Osteocyte (in vitro differentiated cells): ENCODE results near the gene BBS12. TPM values are rescaled to one million over a fixed set of nuclear protein-coding genes. Genes with fewer than 3 reads are reported as not detected.

Experiments used
- DNase-seq: peaks from one replicate; pipeline ENCODE4 v3.0.0; 2021; ENCODE audit warnings: mixed read lengths; ENCODE audit not compliant: unreplicated experiment; ENCODE audit errors: extremely low spot score
- H3K27ac Mint-ChIP-seq: one replicate; pipeline ENCODE4 v1.8.0; 2021; ENCODE audit warnings: mild to moderate bottlenecking, mixed read lengths; ENCODE audit not compliant: unreplicated experiment
- H3K27me3 Mint-ChIP-seq: one replicate; pipeline ENCODE4 v1.8.0; 2021; ENCODE audit warnings: mixed read lengths; ENCODE audit not compliant: unreplicated experiment
- H3K36me3 Mint-ChIP-seq: one replicate; pipeline ENCODE4 v1.8.0; 2021; ENCODE audit warnings: mixed read lengths; ENCODE audit not compliant: unreplicated experiment
- H3K4me1 Mint-ChIP-seq: one replicate; pipeline ENCODE4 v1.8.0; 2021; ENCODE audit warnings: mixed read lengths; ENCODE audit not compliant: unreplicated experiment
- H3K4me3 Mint-ChIP-seq: one replicate; pipeline ENCODE4 v1.8.0; 2021; ENCODE audit warnings: mild to moderate bottlenecking, moderate library complexity, mixed read lengths; ENCODE audit not compliant: unreplicated experiment
- H3K9me3 Mint-ChIP-seq: one replicate; pipeline ENCODE4 v1.8.0; 2021; ENCODE audit warnings: mixed read lengths; ENCODE audit not compliant: unreplicated experiment
- total RNA-seq: library from RNA; stranded (reverse); gene quantifications from 2 replicates; pipeline ENCODE4 v1.2.1, GENCODE V29; 2021
- TF ChIP-seq, protein P1 (sequence below): fragments of 200-600 bp; sonication (generic); IDR thresholded peaks from 2 replicates; pipeline ENCODE4 v1.5.0; 2021; ENCODE audit warnings: antibody characterized with exemption, mild to moderate bottlenecking, moderate library complexity

The BBS12 gene
- total RNA-seq, 1 donor from 2014 or later: 3.3 TPM

DNA sequence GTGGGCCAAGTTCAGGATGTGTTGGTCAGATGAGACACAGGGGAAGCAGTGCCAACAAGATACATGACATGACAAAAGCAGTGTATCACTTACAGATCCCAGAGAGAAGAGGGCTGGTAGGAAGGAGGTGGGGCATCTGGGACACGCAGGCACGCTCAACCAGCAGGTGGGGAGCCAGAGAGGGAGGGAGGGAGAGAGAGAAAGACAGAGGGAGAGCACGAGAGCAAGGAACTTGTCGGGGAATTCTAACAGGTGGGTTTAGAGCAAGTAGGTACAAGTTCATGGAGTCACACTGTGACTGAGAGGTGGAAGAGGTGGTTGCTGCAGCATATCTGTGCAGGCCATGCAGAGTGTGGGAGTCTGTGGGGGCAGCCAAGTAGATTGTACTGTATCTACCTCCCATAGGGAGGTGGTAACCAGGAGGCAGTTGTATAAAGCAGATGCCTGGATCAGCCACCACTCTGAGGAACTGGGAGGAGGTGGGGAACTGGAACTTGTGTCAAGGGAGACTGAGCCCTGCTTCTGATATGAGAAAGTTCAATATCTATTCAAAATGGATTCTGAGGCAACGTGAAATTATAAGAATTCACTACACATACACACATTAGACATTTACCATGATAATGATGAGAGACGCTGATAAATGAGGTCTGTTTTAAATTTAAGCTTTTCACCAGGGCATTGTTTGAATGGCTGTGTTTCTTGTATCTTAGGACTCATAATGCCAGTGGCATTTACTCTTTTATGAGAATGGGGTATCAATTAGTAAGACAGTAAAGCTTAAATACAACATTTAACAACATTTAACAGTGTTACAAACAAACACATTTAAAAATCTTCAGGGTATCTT, 43.7 kb downstream of the BBS12 start:
- no peaks in the 10 kb centered on the region for H3K9me3 Mint-ChIP-seq
- no peak for DNase-seq
- no peaks in the 10 kb centered on the region for H3K27me3 Mint-ChIP-seq
- peaks cover 36% of the 10 kb centered on the region for H3K4me1 Mint-ChIP-seq
- peak overlapping the region; percentile 59 for H3K27ac Mint-ChIP-seq
- no peak overlapping the region for H3K4me3 Mint-ChIP-seq
- TF ChIP-seq, protein P1, sequence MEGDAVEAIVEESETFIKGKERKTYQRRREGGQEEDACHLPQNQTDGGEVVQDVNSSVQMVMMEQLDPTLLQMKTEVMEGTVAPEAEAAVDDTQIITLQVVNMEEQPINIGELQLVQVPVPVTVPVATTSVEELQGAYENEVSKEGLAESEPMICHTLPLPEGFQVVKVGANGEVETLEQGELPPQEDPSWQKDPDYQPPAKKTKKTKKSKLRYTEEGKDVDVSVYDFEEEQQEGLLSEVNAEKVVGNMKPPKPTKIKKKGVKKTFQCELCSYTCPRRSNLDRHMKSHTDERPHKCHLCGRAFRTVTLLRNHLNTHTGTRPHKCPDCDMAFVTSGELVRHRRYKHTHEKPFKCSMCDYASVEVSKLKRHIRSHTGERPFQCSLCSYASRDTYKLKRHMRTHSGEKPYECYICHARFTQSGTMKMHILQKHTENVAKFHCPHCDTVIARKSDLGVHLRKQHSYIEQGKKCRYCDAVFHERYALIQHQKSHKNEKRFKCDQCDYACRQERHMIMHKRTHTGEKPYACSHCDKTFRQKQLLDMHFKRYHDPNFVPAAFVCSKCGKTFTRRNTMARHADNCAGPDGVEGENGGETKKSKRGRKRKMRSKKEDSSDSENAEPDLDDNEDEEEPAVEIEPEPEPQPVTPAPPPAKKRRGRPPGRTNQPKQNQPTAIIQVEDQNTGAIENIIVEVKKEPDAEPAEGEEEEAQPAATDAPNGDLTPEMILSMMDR: no peak
- no peaks in the 10 kb centered on the region for H3K36me3 Mint-ChIP-seq

DNA sequence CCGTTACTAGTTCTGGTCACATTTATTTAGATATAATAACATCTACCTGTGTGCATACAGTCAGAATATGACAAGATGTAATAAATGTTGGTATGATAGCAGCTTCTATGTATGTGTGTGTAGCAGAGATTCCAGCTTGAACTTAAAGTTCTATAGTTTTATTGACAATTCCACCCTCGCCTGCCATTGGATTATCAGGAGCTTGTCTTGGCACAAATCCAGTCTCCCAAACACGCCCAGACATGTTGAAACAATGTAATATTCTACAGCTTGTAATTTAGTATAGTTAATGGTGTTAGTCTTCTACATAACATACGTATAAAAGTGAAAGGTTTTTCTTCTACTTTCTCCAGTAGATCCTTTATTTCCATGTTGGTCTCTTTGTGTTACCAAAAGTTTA, 44.4 kb downstream of the BBS12 start:
- Mint-ChIP-seq H3K27me3 (no peaks in the 10 kb centered on the region), H3K27ac (peak overlapping the region; percentile 59), H3K4me1 (peaks cover 43% of the 10 kb centered on the region), H3K9me3 (no peaks in the 10 kb centered on the region), H3K36me3 (no peaks in the 10 kb centered on the region), H3K4me3 (no peak overlapping the region)
- TF ChIP-seq, protein P1: no peak
- DNase-seq: no peak

DNA sequence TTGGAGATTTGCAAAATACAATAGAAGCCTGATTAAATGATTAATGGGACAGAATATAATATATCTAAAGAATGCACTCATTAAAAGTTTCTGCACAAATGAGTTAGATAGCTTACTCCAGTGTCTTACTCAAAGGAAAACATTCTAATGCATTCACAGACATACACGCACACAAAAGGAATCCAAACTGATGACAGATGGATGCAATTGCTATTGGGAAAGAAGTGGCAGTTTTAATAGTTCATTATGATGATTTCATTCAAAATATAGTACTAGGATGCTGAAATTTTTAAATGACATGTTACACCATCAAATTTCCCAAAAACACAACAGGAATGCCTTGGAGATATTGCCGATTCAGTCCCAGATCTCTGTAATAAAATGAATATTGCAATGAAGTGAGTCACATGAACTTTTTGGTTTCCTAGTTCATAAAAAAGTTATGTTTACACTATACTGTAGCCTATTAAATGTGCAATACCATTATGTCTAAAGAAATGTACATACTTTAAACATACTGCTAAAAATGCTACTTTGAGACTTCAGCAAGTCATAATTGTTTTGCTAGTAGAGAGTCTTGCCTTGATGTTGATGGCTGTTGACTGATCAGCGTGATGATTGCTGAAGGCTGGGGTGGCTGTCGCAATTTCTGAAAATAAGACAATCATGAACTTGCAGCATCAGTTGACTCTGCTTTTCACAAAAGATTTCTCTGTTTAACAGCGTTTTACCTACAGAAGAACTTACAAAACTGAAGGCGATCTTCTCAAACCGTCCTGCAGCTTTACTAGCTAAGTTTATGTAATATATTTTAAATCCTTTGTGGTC, 45.6 kb downstream of the BBS12 start:
- Mint-ChIP-seq H3K9me3 (no peaks in the 10 kb centered on the region), H3K4me3 (no peak overlapping the region), H3K4me1 (peaks cover 51% of the 10 kb centered on the region), H3K27me3 (no peaks in the 10 kb centered on the region), H3K36me3 (no peaks in the 10 kb centered on the region), H3K27ac (peak overlapping the region; percentile 70)
- TF ChIP-seq, protein P1: no peak
- no peak for DNase-seq

DNA sequence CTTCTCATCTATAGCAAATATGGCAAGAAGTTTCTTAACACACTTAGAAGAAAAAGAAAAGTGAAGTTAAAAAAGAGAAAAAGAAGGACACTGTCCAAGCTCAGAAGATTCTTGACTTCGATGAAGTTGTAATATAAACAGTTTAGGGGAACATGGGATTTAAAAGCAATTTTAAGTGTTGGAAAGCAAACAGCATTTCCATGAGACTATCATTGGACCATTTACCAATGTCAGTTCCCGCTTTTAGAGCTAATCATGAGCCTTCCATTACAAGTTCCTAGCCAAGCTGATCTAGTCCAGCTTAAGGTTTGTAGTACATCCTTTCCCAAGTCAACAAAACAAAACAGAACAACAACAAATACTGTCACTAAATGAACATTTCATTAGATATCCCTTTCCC, 49.0 kb downstream of the BBS12 start:
- TF ChIP-seq, protein P1: no peak
- H3K4me1 Mint-ChIP-seq: peaks cover 68% of the 10 kb centered on the region
- no peaks in the 10 kb centered on the region for H3K9me3 Mint-ChIP-seq
- H3K27ac Mint-ChIP-seq: peak overlapping the region; percentile 90
- H3K36me3 Mint-ChIP-seq: no peaks in the 10 kb centered on the region
- no peaks in the 10 kb centered on the region for H3K27me3 Mint-ChIP-seq
- no peak for DNase-seq
- no peak overlapping the region for H3K4me3 Mint-ChIP-seq
